ENCODE results near the gene LRCH1. TPM values are rescaled to one million over a fixed set of nuclear protein-coding genes. Genes with fewer than 3 reads are reported as not detected.
A peak's percentile ranks its signal among the peaks of the same experiment; 100 is the strongest.

The LRCH1 gene
- total RNA-seq, 2 experiments from 2014 or later: 15.5 to 17.1 TPM

DNA sequence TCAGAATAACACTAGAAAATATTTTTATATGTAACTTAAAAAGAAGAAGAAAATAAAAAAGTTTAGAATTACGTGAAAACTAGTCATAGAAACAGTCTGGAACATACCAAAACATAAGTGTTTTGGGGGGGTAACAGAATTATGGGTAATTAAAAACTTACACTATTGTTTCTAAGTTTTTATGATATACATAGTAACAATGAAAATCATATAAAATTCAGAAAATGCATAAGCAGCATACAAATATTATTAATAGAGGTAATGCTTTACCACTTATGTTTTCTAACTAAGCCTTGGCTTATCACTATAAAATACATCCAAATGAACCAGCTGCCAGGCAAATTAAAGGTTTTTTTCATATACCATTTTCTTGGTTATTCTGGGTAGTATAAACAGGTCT is 229.1 kb downstream of the LRCH1 start:
- POLR2A ChIA-PET: no interaction called here
- intact Hi-C loops (cut with micrococcal nuclease): no loop called here
- no peaks in the 10 kb centered on the region for H3K9me3 Mint-ChIP-seq
- TF ChIP-seq, protein P1, sequence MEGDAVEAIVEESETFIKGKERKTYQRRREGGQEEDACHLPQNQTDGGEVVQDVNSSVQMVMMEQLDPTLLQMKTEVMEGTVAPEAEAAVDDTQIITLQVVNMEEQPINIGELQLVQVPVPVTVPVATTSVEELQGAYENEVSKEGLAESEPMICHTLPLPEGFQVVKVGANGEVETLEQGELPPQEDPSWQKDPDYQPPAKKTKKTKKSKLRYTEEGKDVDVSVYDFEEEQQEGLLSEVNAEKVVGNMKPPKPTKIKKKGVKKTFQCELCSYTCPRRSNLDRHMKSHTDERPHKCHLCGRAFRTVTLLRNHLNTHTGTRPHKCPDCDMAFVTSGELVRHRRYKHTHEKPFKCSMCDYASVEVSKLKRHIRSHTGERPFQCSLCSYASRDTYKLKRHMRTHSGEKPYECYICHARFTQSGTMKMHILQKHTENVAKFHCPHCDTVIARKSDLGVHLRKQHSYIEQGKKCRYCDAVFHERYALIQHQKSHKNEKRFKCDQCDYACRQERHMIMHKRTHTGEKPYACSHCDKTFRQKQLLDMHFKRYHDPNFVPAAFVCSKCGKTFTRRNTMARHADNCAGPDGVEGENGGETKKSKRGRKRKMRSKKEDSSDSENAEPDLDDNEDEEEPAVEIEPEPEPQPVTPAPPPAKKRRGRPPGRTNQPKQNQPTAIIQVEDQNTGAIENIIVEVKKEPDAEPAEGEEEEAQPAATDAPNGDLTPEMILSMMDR (IDR thresholded peaks at IDR 0.05): no peak
- H3K36me3 Mint-ChIP-seq (ENCODE audit: low read depth): peaks cover 38% of the 10 kb centered on the region
- H3K4me1 Mint-ChIP-seq (ENCODE audit: low read depth): no peaks in the 10 kb centered on the region
- CTCF ChIA-PET: no interaction called here
- no peak overlapping the region for H3K27ac Mint-ChIP-seq
- DNase-seq (no peak), ATAC-seq (no peak)
- H3K4me3 Mint-ChIP-seq: no peak overlapping the region
- H3K27me3 Mint-ChIP-seq: no peaks in the 10 kb centered on the region

- TF ChIP-seq, protein P1 (IDR thresholded peaks at IDR 0.05): no peak
- Mint-ChIP-seq H3K9me3 (no peaks in the 10 kb centered on the region), H3K4me1 (ENCODE audit: low read depth) (no peaks in the 10 kb centered on the region), H3K27ac (no peak overlapping the region), H3K4me3 (no peak overlapping the region), H3K36me3 (ENCODE audit: low read depth) (peaks cover 40% of the 10 kb centered on the region), H3K27me3 (no peaks in the 10 kb centered on the region)
- POLR2A ChIA-PET: interaction anchor here (0.6 kb wide), 1 partner anchor 40 kb away, joined by 3 read pairs; no protein-coding TSS in a partner anchor
- ATAC-seq: no peak
- DNase-seq: no peak
- CTCF ChIA-PET: no interaction called here
- intact Hi-C loops (cut with micrococcal nuclease): no loop called here
Measured at GRCh38 chr13:46782691-46783090, 229.7 kb downstream of the LRCH1 start.

DNA sequence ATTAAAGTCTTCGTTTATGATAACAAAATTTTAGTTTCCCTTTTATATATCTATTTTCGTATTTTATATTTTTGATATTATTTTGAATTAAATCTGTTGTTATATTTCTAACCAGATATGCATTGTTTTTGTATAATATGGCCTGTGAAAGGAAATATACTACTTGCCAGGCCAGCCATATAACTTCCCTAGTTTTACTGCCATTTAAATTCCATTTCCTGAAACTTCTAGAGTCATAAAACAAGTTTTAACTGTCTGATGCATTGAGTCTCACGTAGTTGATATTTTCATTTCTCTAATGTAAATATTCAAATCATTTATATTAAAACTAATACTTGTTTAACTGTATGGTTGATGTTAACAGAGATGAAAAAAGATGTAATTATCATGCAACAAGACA is 230.5 kb downstream of the LRCH1 start:
- intact Hi-C loops (cut with micrococcal nuclease): no loop called here
- Mint-ChIP-seq H3K4me3 (no peak overlapping the region), H3K4me1 (ENCODE audit: low read depth) (peaks cover 4% of the 10 kb centered on the region), H3K27me3 (no peaks in the 10 kb centered on the region), H3K27ac (no peak overlapping the region), H3K36me3 (ENCODE audit: low read depth) (peaks cover 40% of the 10 kb centered on the region), H3K9me3 (no peaks in the 10 kb centered on the region)
- CTCF ChIA-PET: no interaction called here
- no peak for ATAC-seq
- DNase-seq: no peak
- TF ChIP-seq, protein P1 (IDR thresholded peaks at IDR 0.05): no peak
- POLR2A ChIA-PET: no interaction called here

GRCh38 chr13:46795321-46795720 is 242.4 kb downstream of the LRCH1 start:
- CTCF ChIA-PET: interaction anchor here (1.0 kb wide), 1 partner anchor 66 kb away, joined by 3 read pairs; no protein-coding TSS in a partner anchor
- H3K27ac Mint-ChIP-seq: no peak overlapping the region
- H3K36me3 Mint-ChIP-seq (ENCODE audit: low read depth): peaks cover 24% of the 10 kb centered on the region
- peak overlapping the region; percentile 96 for H3K4me3 Mint-ChIP-seq
- TF ChIP-seq, protein P1 (IDR thresholded peaks at IDR 0.05): no peak
- H3K27me3 Mint-ChIP-seq: no peaks in the 10 kb centered on the region
- H3K9me3 Mint-ChIP-seq: no peaks in the 10 kb centered on the region
- POLR2A ChIA-PET: no interaction called here
- peaks cover 43% of the 10 kb centered on the region for H3K4me1 Mint-ChIP-seq (ENCODE audit: low read depth)
- intact Hi-C loops (cut with micrococcal nuclease): loop anchor here (5.0 kb wide), 1 partner anchor 243 kb away; the partner anchor contains the start of gene LRCH1
- ATAC-seq (no peak), DNase-seq (peak; percentile 7)

- H3K4me3 Mint-ChIP-seq: peak overlapping the region; percentile 96
- DNase-seq: no peak
- H3K36me3 Mint-ChIP-seq (ENCODE audit: low read depth): peaks cover 17% of the 10 kb centered on the region
- H3K4me1 Mint-ChIP-seq (ENCODE audit: low read depth): peaks cover 36% of the 10 kb centered on the region
- TF ChIP-seq, protein P1 (IDR thresholded peaks at IDR 0.05): no peak
- H3K27ac Mint-ChIP-seq: peak overlapping the region; percentile 93
- no peaks in the 10 kb centered on the region for H3K9me3 Mint-ChIP-seq
- no peak for ATAC-seq
- intact Hi-C loops (cut with micrococcal nuclease): loop anchor here (5.0 kb wide), 1 partner anchor 244 kb away; the partner anchor contains the start of gene LRCH1
- H3K27me3 Mint-ChIP-seq: no peaks in the 10 kb centered on the region
- CTCF ChIA-PET: interaction anchor here (1.0 kb wide), 1 partner anchor 244 kb away, joined by 4 read pairs; no protein-coding TSS in a partner anchor
- POLR2A ChIA-PET: interaction anchor here (1.0 kb wide), 1 partner anchor 70 kb away, joined by 3 read pairs; no protein-coding TSS in a partner anchor
Measured at GRCh38 chr13:46796129-46796514, 243.2 kb downstream of the LRCH1 start.

Data from activated CD8-positive, alpha-beta T cell treated with anti-CD3 and anti-CD28 coated beads for 36 hours (primary cell).